ENCODE data around the gene PPWD1.
"Not testable (repeated sequence)": the region's sequence is repeated elsewhere in the genome, so short reads cannot be mapped to it uniquely, and the experiment has no call there.

Gene PPWD1

DNA sequence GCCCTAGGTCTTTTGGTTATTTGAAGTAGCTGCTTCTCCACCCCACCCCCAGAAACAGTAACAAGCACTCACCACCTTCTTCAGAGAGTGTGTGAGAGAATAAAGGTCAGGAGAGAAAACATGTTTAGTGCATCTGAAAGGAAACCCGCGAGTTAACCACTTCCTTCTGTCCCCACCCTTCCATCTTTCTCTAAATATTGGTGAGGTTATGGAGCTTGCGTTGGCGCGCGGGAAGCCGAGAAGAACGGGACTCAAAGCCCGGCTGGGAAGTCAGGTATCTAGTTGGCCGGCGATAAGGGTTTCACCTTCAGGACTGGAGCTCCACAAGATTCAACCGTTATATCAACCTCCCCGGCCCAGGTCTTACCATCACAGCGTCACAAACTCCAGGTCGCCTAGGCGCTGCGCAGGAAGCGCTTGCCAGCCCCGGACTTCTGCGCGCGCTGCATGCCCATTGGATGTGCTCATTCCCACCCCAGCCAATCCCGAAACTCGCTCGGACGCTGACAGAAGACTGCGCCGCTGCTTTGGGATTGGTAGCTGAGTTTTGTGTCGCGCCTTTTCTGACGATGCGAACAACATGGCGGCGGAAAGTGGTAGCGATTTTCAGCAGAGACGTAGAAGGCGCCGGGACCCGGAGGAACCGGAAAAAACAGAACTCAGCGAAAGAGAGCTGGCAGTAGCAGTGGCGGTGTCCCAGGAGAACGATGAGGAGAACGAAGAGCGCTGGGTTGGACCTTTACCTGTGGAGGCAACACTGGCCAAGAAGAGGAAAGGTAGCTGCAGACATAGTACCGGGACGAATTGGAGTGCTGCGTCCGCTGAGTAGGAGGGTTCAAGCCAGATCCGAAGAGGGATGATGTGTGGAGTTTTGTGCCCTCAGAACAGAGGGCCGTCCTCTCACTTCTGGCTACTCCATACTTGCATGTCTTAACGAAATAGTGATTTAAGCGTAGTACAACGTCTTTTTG, at the start of gene PPWD1, which contains the start of gene CENPK:
Gene PPWD1, plus strand, starts transcription at position 566 of the 971 bp plus-strand sequence. Its CDS starts 15 bp downstream, at position 581.
Gene CENPK, minus strand, starts transcription at position 438 of the 971 bp plus-strand sequence. CDS start 8,261 bp downstream, outside the sequence.
- in situ Hi-C loops (cut with HindIII; ENCODE audit: low sequenced_read_pairs), result no loop called here

DNA sequence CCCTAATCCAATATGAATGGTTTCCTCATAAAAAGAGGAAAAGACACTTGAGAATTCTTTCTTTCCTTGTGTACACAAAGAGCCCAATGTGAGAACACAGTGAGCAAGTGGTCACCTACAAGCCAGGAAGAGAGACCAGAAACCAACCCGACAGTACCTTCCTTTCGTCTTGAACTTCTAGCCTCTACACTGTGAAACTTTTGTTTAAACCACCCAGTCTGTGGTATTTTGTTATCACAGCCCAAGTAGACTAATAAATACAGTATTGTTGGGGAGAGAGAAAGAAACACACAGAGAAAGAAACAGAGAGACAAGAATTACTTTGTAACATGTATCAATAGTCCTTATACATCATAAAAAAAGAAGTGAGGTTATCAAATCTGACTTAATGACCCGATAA, 37.4 kb upstream of the PPWD1 start:
- in situ Hi-C loops (cut with HindIII; ENCODE audit: low sequenced_read_pairs), result no loop called here

DNA sequence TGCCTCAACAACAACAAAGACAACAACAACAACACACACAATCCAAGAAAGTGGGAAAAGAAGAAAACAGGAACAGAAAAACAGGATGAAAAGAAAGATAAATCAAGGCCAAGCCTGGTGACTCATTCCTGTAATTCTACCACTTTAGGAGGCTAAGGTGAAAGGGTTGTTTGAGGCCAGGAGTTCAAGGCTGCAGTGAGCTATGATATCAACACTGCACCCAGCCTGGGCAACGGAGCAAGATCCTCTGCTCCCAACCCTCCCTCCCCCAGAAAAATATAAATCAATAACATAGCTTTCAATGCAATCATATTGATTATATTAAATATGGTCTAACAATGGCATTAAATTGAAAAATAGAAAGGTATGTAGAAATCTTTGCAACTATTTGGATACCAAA, 32.2 kb upstream of the PPWD1 start:
- in situ Hi-C loops (cut with HindIII; ENCODE audit: low sequenced_read_pairs), result no loop called here

DNA sequence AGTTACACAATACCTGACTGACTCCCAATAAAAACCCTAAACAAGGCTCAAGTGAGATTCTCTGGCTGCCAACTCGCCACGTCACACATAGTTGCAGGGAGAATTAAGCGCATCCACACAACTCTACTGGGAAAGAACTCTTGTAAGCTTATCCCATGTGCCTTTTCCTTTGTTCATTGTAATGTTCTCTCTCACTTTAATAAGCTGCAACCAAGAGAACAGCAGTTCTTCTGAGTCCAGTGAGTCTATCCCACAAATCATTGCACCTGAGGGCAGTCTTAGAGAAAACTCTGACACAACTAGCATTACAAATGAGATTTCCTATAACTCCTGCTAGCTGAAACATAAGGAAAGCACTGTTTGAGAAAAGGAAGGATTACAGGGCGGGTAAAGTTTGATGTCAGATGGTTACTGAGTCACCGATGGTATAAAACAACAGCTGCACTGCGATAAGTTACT, 27.5 kb upstream of the PPWD1 start:
- in situ Hi-C loops (cut with HindIII; ENCODE audit: low sequenced_read_pairs), result no loop called here

DNA sequence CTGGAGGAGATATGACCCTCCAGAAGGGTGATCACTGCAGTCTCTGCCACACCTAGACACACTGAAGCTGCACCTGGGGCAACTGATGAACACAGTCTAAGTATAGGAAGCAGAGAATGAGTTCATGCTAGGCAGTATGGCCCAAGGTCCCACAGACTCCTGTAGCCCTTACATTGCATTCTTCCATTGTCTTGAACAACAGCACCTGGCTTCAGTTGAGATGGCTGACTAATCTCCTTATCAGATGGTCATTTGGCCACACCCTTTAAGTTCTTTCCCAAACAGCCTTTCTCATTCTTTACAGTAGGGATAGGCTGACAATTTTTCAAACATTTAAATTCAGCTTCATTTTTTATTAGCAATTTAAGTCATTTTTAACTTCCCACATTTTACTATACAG, 23.3 kb upstream of the PPWD1 start:
- in situ Hi-C loops (cut with HindIII; ENCODE audit: low sequenced_read_pairs), result no loop called here

DNA sequence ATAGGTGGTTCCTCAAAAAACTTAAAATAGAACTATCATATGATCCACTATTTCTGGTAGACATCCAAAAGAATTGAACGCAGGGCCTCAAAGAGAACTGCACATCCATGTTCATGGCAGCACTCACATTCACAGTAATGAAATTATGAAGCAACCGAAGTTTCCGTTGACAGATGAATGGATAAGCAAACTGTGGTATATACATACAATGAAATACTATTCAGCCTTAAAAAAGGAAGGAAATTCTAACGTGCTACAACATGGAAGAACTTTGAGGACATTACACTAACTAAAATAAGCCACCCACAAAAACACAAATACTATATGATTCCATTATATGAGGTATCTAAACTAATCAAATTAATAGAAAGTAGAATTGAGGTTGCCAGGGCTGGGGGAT, 18.6 kb upstream of the PPWD1 start:
- in situ Hi-C loops (cut with HindIII; ENCODE audit: low sequenced_read_pairs), result no loop called here

DNA sequence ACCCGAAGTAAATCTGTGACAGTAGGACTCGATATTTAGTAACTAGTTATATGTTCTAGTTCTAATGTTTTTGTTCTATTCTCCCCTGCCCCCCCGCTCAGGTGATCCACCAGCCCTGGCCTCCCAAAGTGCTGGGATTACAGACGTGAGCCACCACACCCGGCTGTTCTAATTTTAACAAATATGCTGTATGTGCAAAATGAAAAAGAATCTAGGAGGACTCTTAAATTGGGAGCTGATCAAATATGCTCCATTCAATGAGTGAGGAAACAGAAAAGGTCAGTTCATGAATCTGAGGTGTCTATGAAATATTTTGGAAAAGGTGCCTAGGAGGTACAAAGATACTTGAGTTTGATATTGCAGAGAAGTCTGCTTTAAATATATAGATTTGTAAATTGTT, 17.0 kb upstream of the PPWD1 start:
- in situ Hi-C loops (cut with HindIII; ENCODE audit: low sequenced_read_pairs), result no loop called here

DNA sequence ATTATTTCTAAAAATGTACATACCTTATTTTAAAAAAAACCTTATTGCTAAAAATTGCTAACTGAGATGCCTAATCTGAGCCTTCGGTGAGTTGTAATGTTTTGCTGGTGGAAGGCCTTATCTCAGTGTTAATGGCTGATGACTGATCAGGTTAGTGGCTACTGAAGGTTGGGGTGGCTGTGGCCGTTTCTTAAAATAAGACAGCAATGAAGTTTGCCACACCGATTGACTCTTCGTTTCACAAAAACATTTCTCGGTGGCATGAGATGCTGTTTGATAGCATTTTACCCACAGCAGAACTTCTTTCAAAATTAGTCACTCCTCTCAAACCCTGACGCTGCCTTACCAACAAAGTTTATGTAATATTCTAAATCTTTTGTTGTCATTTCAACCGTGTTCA, 14.8 kb upstream of the PPWD1 start:
- in situ Hi-C loops (cut with HindIII; ENCODE audit: low sequenced_read_pairs), result no loop called here

DNA sequence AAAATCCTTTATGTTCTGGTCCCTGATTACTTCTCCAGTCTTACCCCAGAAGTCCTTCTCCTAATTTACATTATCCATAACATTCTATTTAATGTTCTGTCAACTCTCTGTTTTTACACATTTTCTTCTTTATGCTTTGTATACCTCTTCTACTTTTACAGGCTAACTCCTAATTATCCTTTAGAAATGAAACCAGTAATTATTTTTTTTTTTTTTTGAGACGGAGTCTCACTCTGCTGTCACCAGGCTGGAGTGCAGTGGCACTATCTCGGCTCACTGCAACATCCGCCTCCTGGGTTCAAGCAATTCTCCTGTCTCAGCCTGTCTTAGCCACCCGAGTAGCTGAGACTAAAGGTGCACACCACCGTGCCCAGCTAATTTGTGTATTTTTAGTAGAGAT, 9.2 kb upstream of the PPWD1 start:
- in situ Hi-C loops (cut with HindIII; ENCODE audit: low sequenced_read_pairs), result no loop called here

DNA sequence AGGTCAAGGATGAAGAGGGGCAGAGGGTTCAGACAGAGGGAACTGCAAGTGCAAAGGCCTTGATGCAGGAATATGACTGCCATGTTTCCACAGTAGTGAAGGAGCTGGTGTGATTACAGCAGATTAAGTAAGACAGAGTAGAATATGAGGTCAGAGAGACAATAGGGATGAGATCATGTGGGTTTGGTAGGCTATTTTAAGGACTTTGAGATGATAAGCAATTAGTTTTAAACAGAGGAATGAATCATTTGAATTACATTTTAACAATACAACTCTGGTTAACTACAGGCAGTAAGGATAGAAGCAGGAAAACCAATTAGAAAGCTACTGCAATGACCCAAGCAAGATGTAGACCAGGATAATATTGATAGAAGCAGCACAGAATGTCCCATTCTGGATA, 7.8 kb upstream of the PPWD1 start:
- in situ Hi-C loops (cut with HindIII; ENCODE audit: low sequenced_read_pairs), result no loop called here

DNA sequence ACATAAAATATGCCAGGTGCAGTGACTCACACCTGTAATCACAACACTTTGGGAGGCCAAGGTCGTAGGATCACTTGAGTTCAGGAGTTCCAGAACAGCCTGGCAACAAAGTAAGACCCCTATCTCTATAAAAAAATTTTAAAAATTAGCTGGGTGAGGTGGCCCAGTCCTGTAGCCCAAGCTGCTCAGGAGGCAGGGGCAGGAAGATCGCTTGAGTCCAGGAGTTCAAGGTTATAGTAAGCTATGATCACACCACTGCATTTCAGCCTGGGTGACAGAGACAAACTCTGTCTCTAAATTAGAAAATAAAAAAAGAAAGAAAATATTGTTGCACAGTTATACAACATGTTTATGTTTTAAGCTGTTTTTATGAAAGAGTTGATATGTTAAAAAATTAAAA, 6.9 kb upstream of the PPWD1 start:
- in situ Hi-C loops (cut with HindIII; ENCODE audit: low sequenced_read_pairs), result no loop called here

DNA sequence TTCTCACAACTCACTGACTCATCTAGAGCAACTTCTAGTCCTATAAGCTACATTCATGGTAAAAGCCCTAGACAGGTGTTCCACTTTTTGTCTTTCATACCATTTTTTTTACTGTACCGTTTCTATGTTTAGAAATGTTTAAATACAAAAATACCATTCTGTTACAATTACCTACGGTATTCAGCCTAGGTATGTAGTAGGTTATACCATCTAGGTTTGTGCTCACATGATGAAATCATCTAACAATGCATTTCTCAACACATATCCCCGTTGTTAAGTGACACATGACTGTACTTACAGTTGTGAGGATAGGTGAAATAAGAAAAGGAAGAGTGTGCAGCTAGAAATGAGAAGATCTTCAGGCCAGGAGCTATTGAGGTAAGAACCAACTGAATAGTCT, 6.4 kb upstream of the PPWD1 start:
- in situ Hi-C loops (cut with HindIII; ENCODE audit: low sequenced_read_pairs), result no loop called here

DNA sequence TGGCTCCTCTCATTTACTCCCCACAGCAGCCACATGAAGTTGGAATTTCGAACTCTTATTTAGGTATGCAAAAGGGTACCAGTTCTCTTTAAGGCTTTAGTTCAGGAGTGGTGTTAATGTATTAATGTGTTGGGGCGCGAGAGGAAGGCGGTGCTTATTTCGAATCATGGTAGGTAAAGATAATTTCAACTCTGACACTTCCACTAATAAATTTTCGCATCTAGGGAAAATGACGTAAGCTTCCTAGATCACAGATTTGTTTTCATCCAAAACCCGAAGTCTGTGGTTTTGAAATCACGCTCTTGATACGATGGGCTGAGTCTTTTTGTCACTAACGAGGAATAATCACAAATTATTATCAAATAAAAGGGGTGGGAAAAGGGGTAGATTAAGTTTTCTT, 681 bp downstream of the PPWD1 start:
- in situ Hi-C loops (cut with HindIII; ENCODE audit: low sequenced_read_pairs), result no loop called here

DNA sequence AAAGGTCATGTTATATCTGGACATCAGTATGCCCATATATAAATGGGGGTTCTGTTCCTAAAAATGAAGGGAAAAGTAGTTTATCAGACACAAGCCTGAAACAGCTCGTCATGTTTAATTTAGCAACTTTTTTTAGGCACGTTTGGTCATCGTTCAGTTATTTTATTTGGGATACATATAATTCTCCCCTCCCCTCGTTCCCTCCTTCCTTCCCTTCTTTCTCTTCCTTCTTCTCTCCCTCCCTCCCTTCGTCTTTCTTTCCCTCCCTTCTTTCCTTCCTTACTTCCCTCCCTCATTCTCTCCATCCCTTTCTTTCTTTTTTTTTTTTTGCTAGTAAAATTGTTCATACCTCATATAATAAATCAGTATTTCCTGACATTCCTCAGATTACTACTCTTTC, 3.4 kb downstream of the PPWD1 start:
- in situ Hi-C loops (cut with HindIII; ENCODE audit: low sequenced_read_pairs), result no loop called here

DNA sequence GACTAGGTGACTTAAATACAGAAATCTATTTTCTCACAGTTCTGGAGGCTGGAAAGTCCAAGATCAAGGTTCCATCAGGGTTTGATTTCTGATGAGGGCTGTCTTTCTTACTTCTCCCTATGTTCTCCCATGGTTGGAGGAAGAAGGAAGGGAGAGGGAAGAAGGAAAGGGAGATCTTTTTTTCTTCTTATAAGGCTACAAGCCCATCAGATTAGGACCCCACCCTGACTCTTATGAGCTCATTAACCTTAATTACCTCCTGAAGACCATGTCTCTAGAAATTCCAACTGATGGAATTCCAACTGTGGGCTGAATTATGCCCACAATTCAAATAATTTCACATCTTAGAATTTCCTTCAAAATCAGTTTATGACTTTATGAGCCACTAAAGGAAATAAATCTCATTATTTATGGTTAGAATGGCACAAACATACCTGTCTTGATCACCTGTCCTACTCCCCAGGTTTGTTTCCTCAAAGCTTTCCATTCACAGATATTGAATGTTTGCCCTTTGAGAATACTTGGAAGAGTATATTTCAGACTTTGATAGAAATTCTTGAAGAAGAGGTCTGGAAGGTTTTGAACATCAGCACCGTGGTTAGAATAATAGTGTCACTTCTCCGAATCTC, 7.6 kb downstream of the PPWD1 start:
- in situ Hi-C loops (cut with HindIII; ENCODE audit: low sequenced_read_pairs), result no loop called here

DNA sequence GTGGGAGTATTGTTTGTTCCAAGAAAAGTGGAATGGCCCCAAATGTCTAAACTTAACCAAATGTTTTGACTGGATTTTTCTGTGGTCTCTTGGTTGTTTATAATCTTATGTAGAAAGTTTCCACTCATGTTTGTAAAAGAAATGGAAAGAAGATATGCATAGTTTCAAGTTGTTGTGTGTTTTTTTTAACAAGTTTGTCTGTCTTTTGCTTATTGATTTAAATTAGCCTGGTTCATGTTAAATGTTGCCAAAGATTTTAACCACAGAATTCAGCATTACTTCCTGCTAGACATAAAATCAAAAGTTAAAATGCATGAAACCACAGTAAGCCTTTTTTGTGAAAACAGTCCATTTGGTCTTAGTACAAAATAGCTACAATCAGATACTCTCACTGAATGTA, 14.0 kb downstream of the PPWD1 start:
- in situ Hi-C loops (cut with HindIII; ENCODE audit: low sequenced_read_pairs), result loop anchor here (5.0 kb wide), 1 partner anchor 95 kb away; the partner anchor contains the start of gene ADAMTS6

DNA sequence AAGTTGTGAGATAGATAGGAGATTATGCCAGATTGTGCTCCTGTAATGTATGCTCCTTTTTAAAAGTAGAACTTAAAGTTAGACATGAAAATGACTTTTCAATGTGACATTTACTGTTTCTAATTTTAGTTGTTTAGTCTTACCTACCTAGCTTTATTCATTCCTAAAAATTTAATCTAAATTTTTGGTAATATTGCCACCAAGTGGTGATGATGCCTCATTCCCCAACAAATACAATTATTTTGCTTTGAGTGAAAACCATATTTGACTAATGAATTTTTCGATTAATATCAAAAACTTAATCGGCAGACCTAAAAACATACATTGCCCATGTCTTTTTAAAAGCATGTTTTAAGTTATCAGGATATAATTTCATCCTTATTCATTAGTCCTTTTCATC, 25.6 kb downstream of the PPWD1 start:
- in situ Hi-C loops (cut with HindIII; ENCODE audit: low sequenced_read_pairs), result no loop called here

DNA sequence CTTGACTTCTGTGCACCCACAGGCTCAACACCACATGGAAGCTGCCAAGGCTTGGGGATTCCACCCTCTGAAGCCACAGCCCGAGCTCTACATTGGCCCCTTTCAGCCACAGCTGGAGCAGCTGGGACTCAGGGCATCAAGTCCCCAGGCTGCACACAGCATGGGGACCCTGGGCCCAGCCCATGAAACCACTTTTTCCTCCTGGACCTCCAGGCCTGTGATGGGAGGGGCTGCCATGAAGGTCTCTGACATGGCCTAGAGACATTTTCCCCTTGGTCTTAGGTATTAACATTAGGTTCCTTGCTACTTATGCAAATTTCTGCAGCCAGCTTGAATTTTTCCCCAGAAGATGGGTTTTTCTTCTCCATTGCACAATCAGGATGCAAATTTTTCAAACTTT, 38.7 kb downstream of the PPWD1 start:
- in situ Hi-C loops (cut with HindIII; ENCODE audit: low sequenced_read_pairs), result not testable (repeated sequence)

DNA sequence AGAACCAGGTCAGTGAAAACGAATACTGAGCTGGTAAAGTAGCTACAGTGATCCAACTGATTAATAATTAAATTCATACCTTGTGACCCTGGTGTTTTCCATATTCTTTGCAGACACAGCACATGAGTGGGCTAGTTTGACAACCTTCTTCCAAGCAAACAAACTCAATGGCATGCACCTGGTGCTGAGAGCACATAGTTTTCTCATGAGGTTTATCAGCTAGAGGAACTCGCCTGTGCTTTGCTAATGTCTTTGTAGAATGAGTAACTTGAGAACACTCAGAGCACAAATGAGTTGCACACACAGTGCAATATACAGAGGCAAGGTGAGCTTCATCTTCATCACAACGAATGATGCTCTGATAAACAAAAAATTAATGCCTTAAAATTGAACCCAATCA, 48.4 kb downstream of the PPWD1 start:
- in situ Hi-C loops (cut with HindIII; ENCODE audit: low sequenced_read_pairs), result no loop called here

DNA sequence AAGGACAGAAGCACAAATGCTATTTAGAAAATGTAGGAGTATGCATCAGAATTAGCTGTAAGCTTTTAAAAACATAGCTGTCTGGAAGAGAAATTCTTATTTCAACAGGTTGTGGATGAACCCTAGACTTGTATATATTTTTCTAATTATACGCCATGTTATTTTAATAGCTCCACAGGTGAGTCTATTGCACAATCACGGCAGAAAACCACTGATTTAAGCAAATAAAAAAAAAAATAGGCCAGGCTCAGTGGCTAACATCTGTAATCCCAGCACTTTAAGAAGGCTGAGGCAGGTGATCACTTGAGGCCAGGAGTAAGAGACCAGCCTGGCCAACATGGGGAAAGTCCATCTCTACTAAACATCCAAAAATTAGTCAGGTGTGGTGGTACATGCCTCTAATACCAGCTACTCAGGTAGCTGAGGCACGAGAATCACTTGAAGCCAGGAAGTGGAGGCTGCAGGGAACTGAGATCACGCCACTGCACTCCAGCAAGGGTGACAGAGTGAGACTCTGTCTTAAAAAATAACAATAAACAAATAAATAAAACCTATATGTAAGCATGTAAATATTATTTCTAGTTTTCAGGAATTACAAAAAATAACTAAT, 49.3 kb downstream of the PPWD1 start:
- in situ Hi-C loops (cut with HindIII; ENCODE audit: low sequenced_read_pairs), result no loop called here

DNA sequence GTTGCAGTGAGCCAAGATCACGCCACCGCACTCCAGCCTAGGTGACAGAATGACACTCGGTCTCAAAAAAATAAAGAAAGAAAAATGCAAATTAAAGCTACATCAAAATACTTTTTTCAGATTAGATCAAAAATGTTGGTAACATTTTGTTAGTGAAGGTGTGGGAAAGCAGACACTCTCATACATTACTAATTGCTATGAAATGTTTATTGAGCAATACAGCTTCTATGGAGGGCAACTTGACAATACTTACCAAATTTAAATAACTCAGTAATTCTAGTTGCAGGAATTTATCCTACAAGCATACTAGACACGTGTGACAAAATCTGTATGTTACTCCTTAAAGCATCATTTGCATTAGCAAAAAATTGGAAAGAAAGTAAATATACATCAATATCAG, 56.9 kb downstream of the PPWD1 start:
- in situ Hi-C loops (cut with HindIII; ENCODE audit: low sequenced_read_pairs), result no loop called here

DNA sequence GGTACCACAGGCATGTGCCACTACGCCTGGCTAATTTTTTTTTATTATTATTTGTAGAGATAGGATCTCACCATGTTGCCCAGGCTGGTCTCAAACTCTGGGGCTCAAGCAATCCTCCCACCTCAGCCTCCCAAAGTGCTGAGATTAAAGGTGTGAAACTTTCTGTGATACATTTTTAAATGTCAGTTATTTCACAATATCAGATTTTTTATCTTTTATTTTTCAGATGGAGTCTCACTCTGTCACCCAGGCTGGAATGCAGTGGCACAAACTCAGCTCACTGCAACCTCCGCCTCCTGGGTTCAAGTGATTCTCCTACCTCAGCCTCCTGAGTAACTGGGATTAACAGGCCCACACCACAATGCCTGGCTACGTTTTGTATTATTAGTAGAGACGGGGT, 58.9 kb downstream of the PPWD1 start:
- in situ Hi-C loops (cut with HindIII; ENCODE audit: low sequenced_read_pairs), result not testable (repeated sequence)

Data from endothelial cell of hepatic sinusoid (primary cell).